ENCODE data around the gene ZNF155.
"Not testable (repeated sequence)": the region's sequence is repeated elsewhere in the genome, so short reads cannot be mapped to it uniquely, and the experiment has no call there.

ZNF155 gene
- total RNA-seq, result 7.4 to 19.4 (median 16.4) reads per million in 9 experiments

DNA sequence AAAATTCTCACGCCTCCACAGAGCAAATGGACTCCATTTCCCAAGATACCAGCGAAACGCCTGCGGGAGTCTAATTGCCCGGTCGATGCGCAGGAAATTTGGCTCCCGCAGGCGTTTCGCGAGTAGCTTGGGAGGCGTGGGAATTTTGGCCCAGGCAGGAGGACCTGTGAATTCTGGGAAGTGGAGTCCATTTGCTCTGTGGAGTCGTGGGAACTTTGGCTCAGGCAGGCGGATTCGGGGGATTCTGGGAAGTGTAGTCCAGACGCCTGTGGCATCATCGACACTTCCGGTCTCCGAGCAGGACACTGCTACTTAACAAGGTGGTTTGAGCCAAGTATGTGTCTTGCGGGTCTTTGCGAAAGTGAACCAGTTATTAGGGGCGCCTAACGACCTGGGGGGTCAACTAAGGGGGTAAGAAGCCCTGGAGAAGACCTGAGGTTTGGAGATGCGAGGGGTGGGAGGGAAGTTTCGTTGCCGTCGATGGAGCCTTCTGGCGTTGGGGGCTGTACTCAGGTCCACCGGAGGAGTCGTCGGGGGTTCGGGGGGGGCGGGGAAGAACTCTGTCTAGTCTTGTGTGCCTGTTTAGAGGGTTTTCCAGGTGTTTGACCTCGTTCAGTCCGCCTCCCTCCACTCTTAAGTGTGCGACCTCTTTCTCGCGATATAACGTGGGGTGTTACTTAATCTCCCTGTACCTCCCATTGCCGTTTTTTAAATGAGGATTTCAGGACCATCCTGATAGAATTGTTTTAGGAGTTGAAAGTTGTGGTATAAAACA, at the start of gene ZNF155:
Gene ZNF155 (plus strand): TSS at position 277 of the 775 bp plus-strand sequence. CDS start 4,356 bp downstream, outside the sequence.
- peak; percentile 52 to 65 (median 54) for DNase-seq
- H3K27me3 Mint-ChIP-seq, result no peaks in the 10 kb centered on the region
- H3K36me3 Mint-ChIP-seq (ENCODE audit: insufficient read depth), result peaks cover 7% of the 10 kb centered on the region
- peaks cover 9 to 12% of the 10 kb centered on the region in 2 donors for H3K4me1 Mint-ChIP-seq (ENCODE audit: low read depth in 2 of 2)
- peak; percentile 95 for ATAC-seq (replicated peaks)
- peaks cover 0 to 8% of the 10 kb centered on the region in 2 donors for H3K9me3 Mint-ChIP-seq
- H3K27ac Mint-ChIP-seq, result peak within 1 kb of the TSS; percentile 90 to 94
- peak within 1 kb of the TSS; percentile 89 to 91 for H3K4me3 Mint-ChIP-seq

DNA sequence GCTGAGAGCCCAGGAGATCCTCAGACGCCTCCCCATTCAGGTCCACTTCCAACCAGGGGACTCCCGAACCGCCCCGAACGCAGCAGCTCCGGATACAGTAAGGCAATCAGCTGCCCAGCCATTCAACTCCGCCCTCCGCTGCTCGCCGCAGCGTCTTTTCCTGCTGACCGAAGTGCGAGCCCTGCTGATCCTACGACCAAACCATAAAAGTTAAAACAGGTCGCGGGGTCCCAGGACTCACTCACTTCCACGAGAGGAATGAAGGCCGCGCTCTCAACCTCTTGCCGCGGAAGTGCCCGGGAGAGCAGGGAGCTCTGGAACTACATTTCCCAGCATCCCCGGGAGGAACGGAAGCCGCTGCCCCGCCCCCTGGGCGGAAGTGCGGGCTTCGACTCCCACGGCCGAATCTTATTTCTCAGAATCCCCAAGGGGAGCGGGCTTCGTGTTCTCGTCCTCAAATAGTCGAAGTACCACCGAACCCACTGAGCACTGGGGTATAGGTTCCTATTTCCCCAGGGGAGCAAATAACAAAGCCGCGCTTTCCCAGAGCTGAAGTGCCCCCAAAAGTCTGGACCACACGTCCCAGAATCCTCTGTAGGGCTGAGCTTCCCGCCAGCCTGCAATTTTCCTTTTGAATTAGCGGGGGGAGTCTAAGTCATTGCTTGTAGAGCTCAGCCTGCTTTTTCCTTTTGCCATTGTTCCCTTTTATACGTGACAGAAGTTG, 48.8 kb upstream of the ZNF155 start, which contains the start of gene ZNF45:
Gene ZNF45 (minus strand): TSS at position 298 of the 724 bp plus-strand sequence. CDS start 13,097 bp downstream, outside the sequence.
- peaks cover 17 to 19% of the 10 kb centered on the region in 2 donors for H3K4me1 Mint-ChIP-seq (ENCODE audit: low read depth in 2 of 2)
- H3K27ac Mint-ChIP-seq, result peak within 1 kb of the TSS; percentile 94 to 96
- ATAC-seq (replicated peaks) (peak; percentile 97), DNase-seq (peak; percentile 82 to 86 (median 82))
- peaks cover 20% of the 10 kb centered on the region for H3K36me3 Mint-ChIP-seq (ENCODE audit: insufficient read depth)
- H3K4me3 Mint-ChIP-seq, result peak within 1 kb of the TSS; percentile 90 to 91
- H3K9me3 Mint-ChIP-seq, result no peaks in the 10 kb centered on the region
- peaks cover 0 to under 1% of the 10 kb centered on the region in 2 donors for H3K27me3 Mint-ChIP-seq

DNA sequence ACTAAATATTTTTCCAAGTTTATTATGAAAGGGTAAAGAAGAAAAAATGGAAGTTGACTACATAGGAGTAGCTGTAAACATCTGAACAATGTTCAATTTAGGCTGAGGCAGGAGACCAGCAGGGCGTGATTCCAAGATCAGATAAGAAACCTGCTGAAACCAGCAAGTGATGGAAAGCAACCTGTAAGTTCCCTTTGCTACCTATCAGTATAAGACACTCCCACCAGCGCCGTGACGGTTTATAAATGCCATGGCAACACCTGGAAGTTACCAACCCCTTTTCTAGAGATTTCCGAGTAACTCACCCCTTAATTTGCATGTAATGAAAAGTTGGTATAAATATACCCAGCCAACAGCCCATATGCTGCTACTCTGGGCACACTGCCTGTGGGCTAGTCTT, 47.8 kb upstream of the ZNF155 start:
- H3K36me3 Mint-ChIP-seq (ENCODE audit: insufficient read depth), result peaks cover 12% of the 10 kb centered on the region
- H3K9me3 Mint-ChIP-seq, result no peaks in the 10 kb centered on the region
- peaks cover 0 to 11% of the 10 kb centered on the region in 2 donors for H3K27me3 Mint-ChIP-seq
- no peak for ATAC-seq (replicated peaks)
- H3K4me3 Mint-ChIP-seq, result peak overlapping the region; percentile 90 to 91
- peak overlapping the region in 1 of 2 donors; percentile 94 for H3K27ac Mint-ChIP-seq
- DNase-seq, result no peak
- peaks cover 15 to 17% of the 10 kb centered on the region in 2 donors for H3K4me1 Mint-ChIP-seq (ENCODE audit: low read depth in 2 of 2)

DNA sequence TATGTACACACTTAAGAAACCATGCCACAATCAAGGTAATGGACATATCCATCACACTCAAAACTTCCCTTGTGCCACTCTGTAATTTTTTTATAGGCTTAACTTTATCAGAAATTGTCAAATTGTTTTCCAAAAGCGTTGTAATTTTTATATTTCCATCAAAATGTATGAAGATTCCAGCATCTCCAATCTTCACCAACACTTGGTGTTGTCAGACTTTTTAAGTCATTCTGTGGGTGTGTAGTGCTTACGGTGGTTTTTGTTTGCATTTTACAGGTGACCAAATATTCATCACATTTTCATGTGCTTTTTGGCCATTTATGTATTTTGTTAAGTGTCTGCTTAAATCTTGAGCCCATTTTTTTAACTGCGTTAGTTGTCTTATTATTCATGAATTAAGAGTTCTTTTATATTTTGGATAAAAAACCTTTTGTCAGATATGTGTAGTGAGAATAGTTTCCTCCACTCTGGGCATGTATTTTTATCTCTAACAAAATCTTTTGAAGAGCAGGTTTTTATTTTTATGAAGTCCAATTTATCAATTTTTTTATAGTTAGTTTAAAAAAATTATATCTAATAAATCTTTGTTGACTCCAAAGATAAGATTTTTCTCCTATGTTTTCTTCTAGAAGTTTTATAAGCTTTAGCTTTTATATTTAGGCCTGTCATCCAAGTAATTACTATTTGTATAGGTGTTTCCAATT, 44.3 kb upstream of the ZNF155 start:
- Mint-ChIP-seq H3K4me1 (ENCODE audit: low read depth in 2 of 2) (peaks cover 7 to 8% of the 10 kb centered on the region in 2 donors), H3K36me3 (ENCODE audit: insufficient read depth) (no peaks in the 10 kb centered on the region), H3K9me3 (peaks cover 0 to 7% of the 10 kb centered on the region in 2 donors), H3K27ac (no peak overlapping the region), H3K27me3 (peaks cover 16 to 38% of the 10 kb centered on the region in 2 donors), H3K4me3 (no peak overlapping the region)
- DNase-seq (no peak), ATAC-seq (replicated peaks) (no peak)

DNA sequence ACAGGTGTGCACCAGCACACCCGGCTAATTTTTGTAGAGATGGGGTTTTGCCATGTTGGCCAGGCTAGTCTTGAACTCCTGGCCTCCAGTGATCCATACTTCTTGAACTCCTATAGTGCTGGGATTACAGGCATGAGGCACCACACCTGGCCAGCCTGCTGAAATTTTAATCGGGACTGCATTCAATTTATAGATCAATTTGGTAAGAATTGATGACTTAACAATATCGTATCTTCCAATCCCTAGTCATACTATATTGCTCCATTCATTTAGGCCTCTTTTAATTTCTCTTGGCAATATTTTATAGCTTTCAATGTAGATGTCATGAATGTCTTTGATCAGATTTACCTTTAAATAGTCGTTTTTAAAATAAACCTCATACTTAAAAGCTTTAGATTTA, 43.3 kb upstream of the ZNF155 start:
- Mint-ChIP-seq H3K36me3 (ENCODE audit: insufficient read depth) (no peaks in the 10 kb centered on the region), H3K27ac (no peak overlapping the region), H3K4me1 (ENCODE audit: low read depth in 2 of 2) (peaks cover 2 to 3% of the 10 kb centered on the region in 2 donors), H3K27me3 (peaks cover 24 to 46% of the 10 kb centered on the region in 2 donors), H3K4me3 (no peak overlapping the region), H3K9me3 (peaks cover 0 to 8% of the 10 kb centered on the region in 2 donors)
- DNase-seq (no peak), ATAC-seq (replicated peaks) (no peak)

DNA sequence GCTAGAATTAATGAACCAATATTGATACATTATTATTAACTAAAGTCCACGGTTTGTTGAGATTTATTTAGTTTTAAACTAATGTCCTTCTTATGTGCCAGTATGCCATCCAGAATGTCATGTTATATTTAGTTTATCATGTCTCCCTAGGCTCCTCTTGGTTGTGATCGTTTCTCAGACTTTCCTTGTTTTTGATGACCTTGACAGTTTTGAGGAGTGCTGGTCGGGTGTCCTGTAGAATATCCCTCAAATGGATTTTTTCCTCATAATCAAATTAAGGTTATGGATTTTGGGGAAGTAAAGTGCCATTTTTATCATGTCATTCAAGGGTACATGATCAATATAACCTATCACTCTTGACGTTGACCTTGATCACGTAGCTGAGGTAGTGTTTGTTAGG, 42.8 kb upstream of the ZNF155 start:
- Mint-ChIP-seq H3K4me1 (ENCODE audit: low read depth in 2 of 2) (no peaks in the 10 kb centered on the region), H3K4me3 (no peak overlapping the region), H3K9me3 (peaks cover 2 to 13% of the 10 kb centered on the region in 2 donors), H3K27me3 (peaks cover 29 to 51% of the 10 kb centered on the region in 2 donors), H3K27ac (no peak overlapping the region), H3K36me3 (ENCODE audit: insufficient read depth) (no peaks in the 10 kb centered on the region)
- no peak for DNase-seq
- no peak for ATAC-seq (replicated peaks)

DNA sequence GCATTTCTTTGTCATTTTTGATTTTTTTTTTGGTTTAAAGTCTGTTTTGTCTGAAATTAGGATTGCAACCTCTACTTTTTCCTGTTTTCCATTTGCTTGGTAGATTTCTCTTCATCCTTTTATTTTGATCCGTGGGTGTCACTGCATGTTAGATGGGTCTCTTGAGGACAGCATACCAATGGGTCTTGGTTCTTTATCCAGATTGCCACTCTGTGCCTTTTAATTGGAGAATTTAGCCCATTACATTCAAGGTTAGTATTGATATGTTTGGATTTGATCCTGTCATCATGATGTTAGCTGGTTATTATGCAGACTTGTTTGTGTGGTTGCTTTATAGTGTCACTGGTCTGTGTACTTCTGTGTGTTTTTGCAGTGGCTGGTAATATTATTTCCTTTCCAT, 36.6 kb upstream of the ZNF155 start:
- Mint-ChIP-seq H3K27me3 (peaks cover 44 to 59% of the 10 kb centered on the region in 2 donors), H3K9me3 (peaks cover 3 to 43% of the 10 kb centered on the region in 2 donors)
- H3K4me3 Mint-ChIP-seq; H3K36me3 Mint-ChIP-seq (ENCODE audit: insufficient read depth); H3K4me1 Mint-ChIP-seq (ENCODE audit: low read depth in 2 of 2); H3K27ac Mint-ChIP-seq; DNase-seq; ATAC-seq (replicated peaks): not testable (repeated sequence)

DNA sequence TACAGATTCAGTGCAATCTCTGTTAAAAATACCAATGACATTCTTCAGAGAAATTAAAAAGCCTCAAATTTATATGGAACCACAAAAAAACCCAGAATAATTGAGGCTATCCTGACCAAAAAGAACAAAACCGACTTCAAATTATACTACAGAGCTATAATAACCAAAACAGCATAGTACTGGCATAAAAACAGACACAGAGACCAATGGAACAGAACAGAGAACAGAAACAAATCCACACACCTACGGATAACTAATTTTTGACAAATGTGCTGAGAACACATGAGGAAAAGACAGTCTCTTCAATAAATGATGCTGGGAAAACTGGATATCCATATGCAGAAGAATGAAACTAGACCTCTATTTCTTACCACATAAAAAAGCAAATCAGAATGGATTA, 34.2 kb upstream of the ZNF155 start:
- H3K4me1 Mint-ChIP-seq (ENCODE audit: low read depth in 2 of 2); H3K36me3 Mint-ChIP-seq (ENCODE audit: insufficient read depth); H3K27ac Mint-ChIP-seq; DNase-seq; ATAC-seq (replicated peaks): not testable (repeated sequence)
- Mint-ChIP-seq H3K27me3 (peaks cover 35 to 43% of the 10 kb centered on the region in 2 donors), H3K9me3 (peaks cover 3 to 43% of the 10 kb centered on the region in 2 donors), H3K4me3 (peak overlapping the region; percentile 12 to 15)

DNA sequence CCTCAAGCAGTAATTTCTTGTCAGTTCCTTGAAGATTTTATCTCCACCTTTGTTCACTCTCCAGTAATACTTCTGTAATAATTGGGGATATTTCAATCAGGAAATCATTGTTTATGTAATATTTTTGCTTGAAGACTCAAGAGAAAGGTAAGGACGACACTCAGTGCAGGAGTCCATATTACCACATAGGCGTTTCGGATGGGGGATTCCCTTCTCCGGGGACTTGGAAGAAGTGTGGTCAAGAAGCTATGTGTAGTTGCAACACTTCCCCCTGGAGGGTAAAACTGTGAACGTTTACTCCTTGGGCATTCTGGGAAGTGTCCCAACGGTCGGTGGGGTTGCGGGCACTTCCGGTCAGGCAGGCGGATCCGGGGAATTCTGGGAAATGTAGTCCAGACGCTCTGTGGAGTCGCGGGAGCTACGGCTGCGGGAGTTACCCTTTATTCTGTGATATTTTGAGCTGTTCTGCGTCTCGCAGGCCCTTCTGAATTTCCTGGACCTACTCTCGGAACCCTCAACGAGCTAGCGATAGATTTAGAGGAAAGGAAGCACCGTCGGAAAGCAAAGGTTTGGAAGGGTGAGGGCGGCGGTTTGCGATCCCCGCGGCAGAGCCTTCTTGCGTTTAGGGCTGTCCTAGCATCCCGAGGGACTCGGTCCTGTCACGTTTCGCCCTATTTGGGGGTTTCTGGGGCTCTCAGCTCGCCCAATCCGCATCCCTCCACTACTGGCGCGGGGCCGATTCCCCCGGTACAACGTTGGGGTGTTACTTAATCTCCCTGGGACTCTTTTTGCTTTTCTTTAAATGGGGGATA, 32.9 kb upstream of the ZNF155 start, which contains the start of gene ZNF221:
Gene ZNF221 (plus strand): TSS at position 395 of the 812 bp plus-strand sequence. CDS start 11,499 bp downstream, outside the sequence.
- Mint-ChIP-seq H3K27ac (peak within 1 kb of the TSS; percentile 82 to 93), H3K4me1 (ENCODE audit: low read depth in 2 of 2) (peaks cover 5% of the 10 kb centered on the region in 2 donors), H3K9me3 (peaks cover 2 to 39% of the 10 kb centered on the region in 2 donors), H3K27me3 (peaks cover 23 to 31% of the 10 kb centered on the region in 2 donors), H3K4me3 (peak within 1 kb of the TSS; percentile 93 to 97), H3K36me3 (ENCODE audit: insufficient read depth) (peaks cover 4% of the 10 kb centered on the region)
- peak; percentile 32 to 36 (median 35) for DNase-seq
- peak; percentile 80 for ATAC-seq (replicated peaks)

DNA sequence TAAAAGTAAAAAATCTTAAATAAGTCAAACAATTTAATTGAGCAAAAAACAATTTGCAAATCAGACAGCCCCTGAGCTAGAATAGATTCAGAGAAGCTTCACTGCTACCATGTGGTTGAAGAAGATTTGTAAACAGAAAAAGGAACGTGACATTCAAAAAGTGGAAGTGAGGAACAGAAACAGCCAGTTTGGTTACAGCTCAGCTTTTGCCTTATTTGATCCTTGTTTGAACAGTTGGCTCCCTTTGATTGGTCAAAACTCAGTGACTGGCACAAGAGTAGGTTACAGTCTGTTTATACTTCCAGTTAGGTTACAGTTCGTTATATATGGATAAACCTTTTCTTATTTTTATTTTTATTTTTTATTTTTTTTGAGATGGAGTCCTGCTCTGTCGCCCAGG, 27.2 kb upstream of the ZNF155 start:
- no peak overlapping the region for H3K4me3 Mint-ChIP-seq
- no peak overlapping the region for H3K27ac Mint-ChIP-seq
- no peaks in the 10 kb centered on the region for H3K4me1 Mint-ChIP-seq (ENCODE audit: low read depth in 2 of 2)
- ATAC-seq (replicated peaks) (no peak), DNase-seq (no peak)
- peaks cover 0 to 6% of the 10 kb centered on the region in 2 donors for H3K9me3 Mint-ChIP-seq
- peaks cover under 1% of the 10 kb centered on the region for H3K36me3 Mint-ChIP-seq (ENCODE audit: insufficient read depth)
- H3K27me3 Mint-ChIP-seq, result no peaks in the 10 kb centered on the region

DNA sequence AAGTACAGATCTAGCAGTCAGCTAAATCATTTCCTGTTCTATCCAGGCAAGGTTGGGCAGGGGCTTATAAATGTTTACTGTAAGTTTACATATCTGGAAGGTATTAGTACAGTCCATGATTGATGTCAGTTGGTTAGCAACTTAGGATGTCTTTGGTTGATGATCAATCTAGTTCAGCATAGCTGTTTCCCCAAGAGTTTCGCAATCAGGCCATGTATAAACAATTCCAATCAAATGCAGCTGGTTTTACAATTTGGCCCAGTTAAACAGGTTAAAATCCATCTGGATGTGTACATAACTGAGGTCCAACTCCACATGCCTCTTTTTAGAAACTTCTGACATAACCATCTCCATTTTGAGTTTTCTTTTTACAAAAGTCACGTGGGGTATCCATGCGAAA, 26.1 kb upstream of the ZNF155 start:
- no peak overlapping the region for H3K4me3 Mint-ChIP-seq
- DNase-seq (no peak), ATAC-seq (replicated peaks) (no peak)
- no peak overlapping the region for H3K27ac Mint-ChIP-seq
- H3K9me3 Mint-ChIP-seq, result peaks cover 0 to 6% of the 10 kb centered on the region in 2 donors
- H3K4me1 Mint-ChIP-seq (ENCODE audit: low read depth in 2 of 2), result no peaks in the 10 kb centered on the region
- H3K27me3 Mint-ChIP-seq, result no peaks in the 10 kb centered on the region
- no peaks in the 10 kb centered on the region for H3K36me3 Mint-ChIP-seq (ENCODE audit: insufficient read depth)

DNA sequence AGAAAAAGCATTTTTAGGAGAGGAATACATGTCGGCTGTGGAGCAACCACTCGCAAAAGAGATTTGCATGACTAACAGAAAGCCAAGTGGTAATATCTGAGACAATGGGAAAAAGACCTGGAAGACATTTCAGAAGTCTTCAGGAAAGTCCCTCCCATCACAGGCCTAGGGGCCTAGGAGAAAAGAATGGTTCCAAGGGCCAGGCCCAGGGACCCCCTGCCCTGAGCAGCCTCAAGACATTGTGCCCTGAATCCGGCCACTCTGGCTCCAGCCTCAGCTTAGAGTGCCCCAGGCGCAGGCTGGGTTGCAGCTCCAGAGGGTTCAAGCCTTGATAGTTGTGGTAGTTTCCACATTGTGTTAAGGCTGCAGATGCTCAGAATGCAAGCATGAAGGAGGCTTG, 23.6 kb upstream of the ZNF155 start:
- H3K27ac Mint-ChIP-seq, result no peak overlapping the region
- DNase-seq, result no peak
- no peak overlapping the region for H3K4me3 Mint-ChIP-seq
- H3K4me1 Mint-ChIP-seq (ENCODE audit: low read depth in 2 of 2), result no peaks in the 10 kb centered on the region
- peaks cover 6 to 10% of the 10 kb centered on the region in 2 donors for H3K9me3 Mint-ChIP-seq
- no peaks in the 10 kb centered on the region for H3K36me3 Mint-ChIP-seq (ENCODE audit: insufficient read depth)
- ATAC-seq (replicated peaks), result no peak
- no peaks in the 10 kb centered on the region for H3K27me3 Mint-ChIP-seq
